Prostate gland (tissue), 2 donors: ENCODE results near the gene OSBPL6.

Experiments
- POLR2A ChIP-seq: fragments of 450-650 bp; IDR thresholded peaks from one replicate; pipeline ENCODE4 v1.6.1; 2016; ENCODE audit warnings: antibody characterized with exemption, mild to moderate bottlenecking
- POLR2AphosphoS5 ChIP-seq: sonication (generic); formaldehyde crosslinking; IDR thresholded peaks from one replicate; pipeline ENCODE4 v1.6.1; 2017; ENCODE audit warnings: antibody characterized with exemption
- TF ChIP-seq, protein P1 (sequence below), 4 experiments: fragments of 200-600 bp in 2 of 4; fragments of 450-650 bp in 2 of 4; sonication (generic) in 2 of 4; IDR thresholded peaks; 1 replicate in 3 of 4; 2 replicates in 1 of 4; pipeline ENCODE4 v1.5.1; 2016 to 2019; ENCODE audit warnings: antibody characterized with exemption in 4 of 4, mild to moderate bottlenecking in 2 of 4, moderate library complexity in 2 of 4

- TF ChIP-seq, protein P1, sequence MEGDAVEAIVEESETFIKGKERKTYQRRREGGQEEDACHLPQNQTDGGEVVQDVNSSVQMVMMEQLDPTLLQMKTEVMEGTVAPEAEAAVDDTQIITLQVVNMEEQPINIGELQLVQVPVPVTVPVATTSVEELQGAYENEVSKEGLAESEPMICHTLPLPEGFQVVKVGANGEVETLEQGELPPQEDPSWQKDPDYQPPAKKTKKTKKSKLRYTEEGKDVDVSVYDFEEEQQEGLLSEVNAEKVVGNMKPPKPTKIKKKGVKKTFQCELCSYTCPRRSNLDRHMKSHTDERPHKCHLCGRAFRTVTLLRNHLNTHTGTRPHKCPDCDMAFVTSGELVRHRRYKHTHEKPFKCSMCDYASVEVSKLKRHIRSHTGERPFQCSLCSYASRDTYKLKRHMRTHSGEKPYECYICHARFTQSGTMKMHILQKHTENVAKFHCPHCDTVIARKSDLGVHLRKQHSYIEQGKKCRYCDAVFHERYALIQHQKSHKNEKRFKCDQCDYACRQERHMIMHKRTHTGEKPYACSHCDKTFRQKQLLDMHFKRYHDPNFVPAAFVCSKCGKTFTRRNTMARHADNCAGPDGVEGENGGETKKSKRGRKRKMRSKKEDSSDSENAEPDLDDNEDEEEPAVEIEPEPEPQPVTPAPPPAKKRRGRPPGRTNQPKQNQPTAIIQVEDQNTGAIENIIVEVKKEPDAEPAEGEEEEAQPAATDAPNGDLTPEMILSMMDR (IDR thresholded peaks at IDR 0.05) = no peak
- TF ChIP-seq POLR2AphosphoS5 (no peak), POLR2A (no peak)
Measured at GRCh38 chr2:178324077-178324476, 129.8 kb downstream of the OSBPL6 start.
